H1 (cell line): ENCODE data around the gene TNFRSF8. TPM values are rescaled to one million over a fixed set of nuclear protein-coding genes. Genes with fewer than 3 reads are reported as not detected.

ENCODE experiments used
- CTCF ChIA-PET: fragments of 300-600 bp; sonication (Branson Sonifier 250); formaldehyde crosslinking; loops from one replicate; lab custom pipeline; 2021; ENCODE audit not compliant: partially characterized antibody; lab: Charles Lee
- POLR2A ChIA-PET: fragments of 300-600 bp; sonication (Branson Sonifier 250); formaldehyde crosslinking; loops from one replicate; lab custom pipeline; 2021; ENCODE audit warnings: inconsistent platforms; ENCODE audit not compliant: partially characterized antibody; lab: Charles Lee
- DNase-seq, 2 experiments: peaks; one replicate each; pipeline versions ENCODE4 v3.0.0 to v3.0.0-alpha.2; 2010 to 2022; ENCODE audit warnings: low spot score in 2 of 2, low read depth in 1 of 2, mixed read lengths in 1 of 2
- FAIRE-seq: peaks from 2 replicates; lab custom pipeline; 2011; peaks lifted over from hg19 to GRCh38; lab: Jason Lieb, UNC
- H2AFZ ChIP-seq: 2 replicates; pipeline ENCODE4 v1.8.1; 2012; ENCODE audit warnings: low read length, inconsistent platforms
- H2AK5ac ChIP-seq: 2 replicates; pipeline ENCODE4 v1.6.1; 2013; ENCODE audit warnings: low read depth, low read length
- H2BK120ac ChIP-seq: replicated peaks from 2 replicates; pipeline ENCODE3; 2013; ENCODE audit warnings: low read depth, low read length, inconsistent platforms
- H2BK12ac ChIP-seq: 2 replicates; pipeline ENCODE4 v1.6.1; 2013; ENCODE audit warnings: low read depth, low read length
- H2BK15ac ChIP-seq: 2 replicates; pipeline ENCODE4 v1.6.1; 2013; ENCODE audit warnings: low read length
- H2BK20ac ChIP-seq: 2 replicates; pipeline ENCODE4 v1.6.1; 2013; ENCODE audit warnings: low read length
- H2BK5ac ChIP-seq: 2 replicates; pipeline ENCODE4 v1.6.1; 2013; ENCODE audit warnings: low read depth, low read length
- H3K14ac ChIP-seq: 2 replicates; pipeline ENCODE4 v1.6.1; 2013; ENCODE audit warnings: inconsistent platforms; ENCODE audit not compliant: insufficient read length
- H3K18ac ChIP-seq: 2 replicates; pipeline ENCODE4 v1.6.1; 2013; ENCODE audit warnings: low read length; ENCODE audit errors: extremely low read depth
- H3K23ac ChIP-seq: 2 replicates; pipeline ENCODE4 v1.6.1; 2013; ENCODE audit warnings: inconsistent platforms; ENCODE audit not compliant: insufficient read length
- H3K23me2 ChIP-seq: 2 replicates; pipeline ENCODE4 v1.6.1; 2013; ENCODE audit warnings: low read depth, low read length
- H3K27ac ChIP-seq: 2 replicates; pipeline ENCODE4 v1.6.1; 2011; ENCODE audit warnings: low read depth, low read length, inconsistent platforms
- H3K27me3 ChIP-seq, 4 experiments: replicated peaks in 1 of 4; 1 replicate in 1 of 4; 2 replicates in 3 of 4; pipeline versions ENCODE4 v1.6.1 to v1.8.1; 2011 to 2013; ENCODE audit warnings: low read length in 3 of 4, mild to moderate bottlenecking in 3 of 4, inconsistent platforms in 2 of 4, mixed read lengths in 2 of 4, moderate library complexity in 1 of 4; ENCODE audit not compliant: control insufficient read depth in 3 of 4, insufficient read depth in 3 of 4; ENCODE audit errors: extremely low read depth in 1 of 4
- H3K36me3 ChIP-seq, 4 experiments: 2 replicates each; pipeline versions ENCODE4 v1.6.1 to v1.8.1; 2011 to 2013; ENCODE audit warnings: mild to moderate bottlenecking in 4 of 4, low read length in 3 of 4, moderate library complexity in 2 of 4, control low read depth in 1 of 4, inconsistent platforms in 1 of 4; ENCODE audit not compliant: insufficient read depth in 4 of 4, control insufficient read depth in 2 of 4
- H3K4ac ChIP-seq: replicated peaks from 2 replicates; pipeline ENCODE3; 2013; ENCODE audit warnings: low read length, low read depth, mixed read lengths, inconsistent platforms; ENCODE audit not compliant: insufficient read length
- H3K4me1 ChIP-seq, 4 experiments: replicated peaks in 1 of 4; 1 replicate in 1 of 4; 2 replicates in 3 of 4; pipeline versions ENCODE4 v1.6.1 to v1.8.1; 2011 to 2013; ENCODE audit warnings: low read length in 3 of 4, inconsistent platforms in 2 of 4, mixed read lengths in 1 of 4; ENCODE audit not compliant: insufficient read depth in 4 of 4, control insufficient read depth in 3 of 4
- H3K4me2 ChIP-seq, 2 experiments: 2 replicates each; pipeline versions ENCODE4 v1.6.1 to v1.8.1; 2011 to 2013; ENCODE audit warnings: low read depth in 2 of 2, low read length in 2 of 2, control low read depth in 1 of 2, inconsistent platforms in 1 of 2, mild to moderate bottlenecking in 1 of 2; ENCODE audit not compliant: insufficient read depth in 1 of 2
- H3K4me3 ChIP-seq, 4 experiments: fragments of 200-600, 300-600 bp in 1 of 4; sonication (generic), shearing (Covaris generic), sonication (Bioruptor Twin) in 1 of 4; 2 replicates each; pipeline versions ENCODE4 v1.5.1 to v1.8.1; 2011 to 2016; ENCODE audit warnings: low read length in 4 of 4, low read depth in 3 of 4, control low read depth in 2 of 4, inconsistent platforms in 2 of 4, mild to moderate bottlenecking in 2 of 4, mixed read lengths in 1 of 4, moderate library complexity in 1 of 4; ENCODE audit not compliant: insufficient read depth in 2 of 4; ENCODE audit errors: extremely low read depth in 1 of 4
- H3K56ac ChIP-seq: replicated peaks from 2 replicates; pipeline ENCODE3; 2013; ENCODE audit warnings: low read depth, mild to moderate bottlenecking, mixed read lengths, low read length, inconsistent platforms; ENCODE audit not compliant: insufficient read length
- H3K79me1 ChIP-seq: 2 replicates; pipeline ENCODE4 v1.6.1; 2013; ENCODE audit warnings: low read depth, low read length, control low read depth
- H3K79me2 ChIP-seq, 2 experiments: 2 replicates each; pipeline versions ENCODE4 v1.6.1 to v1.8.1; 2012 to 2013; ENCODE audit warnings: low read length in 2 of 2, mild to moderate bottlenecking in 2 of 2, inconsistent platforms in 1 of 2; ENCODE audit not compliant: insufficient read depth in 2 of 2, control insufficient read depth in 1 of 2
- H3K9ac ChIP-seq, 4 experiments: replicated peaks in 1 of 4; 1 replicate in 1 of 4; 2 replicates in 3 of 4; pipeline versions ENCODE4 v1.6.1 to v1.8.1; 2011 to 2013; ENCODE audit warnings: low read depth in 3 of 4, low read length in 3 of 4, control low read depth in 2 of 4, mild to moderate bottlenecking in 2 of 4, moderate library complexity in 2 of 4, inconsistent platforms in 1 of 4; ENCODE audit errors: extremely low read depth in 1 of 4
- H3K9me3 ChIP-seq, 2 experiments: 2 replicates each; pipeline versions ENCODE4 v1.6.1 to v1.8.1; 2012 to 2013; ENCODE audit warnings: mild to moderate bottlenecking in 2 of 2, moderate library complexity in 2 of 2, control low read depth in 1 of 2, inconsistent platforms in 1 of 2, low read depth in 1 of 2, low read length in 1 of 2, mixed read lengths in 1 of 2; ENCODE audit not compliant: insufficient read depth in 2 of 2
- H4K20me1 ChIP-seq, 2 experiments: replicated peaks in 1 of 2; 2 replicates each; pipeline versions ENCODE3 to v1.8.1; 2011 to 2013; ENCODE audit warnings: inconsistent platforms in 2 of 2, low read length in 2 of 2, mild to moderate bottlenecking in 1 of 2; ENCODE audit not compliant: insufficient read depth in 2 of 2, control insufficient read depth in 1 of 2
- H4K5ac ChIP-seq: 2 replicates; pipeline ENCODE4 v1.6.1; 2013; ENCODE audit warnings: low read length, low read depth, mixed read lengths, inconsistent platforms; ENCODE audit not compliant: insufficient read length
- H4K8ac ChIP-seq: 2 replicates; pipeline ENCODE4 v1.8.0; 2013; ENCODE audit warnings: mild to moderate bottlenecking, moderate library complexity, low read length, inconsistent platforms; ENCODE audit not compliant: insufficient read depth; ENCODE audit errors: extremely low read depth
- H4K91ac ChIP-seq: replicated peaks from 2 replicates; pipeline ENCODE3; 2013; ENCODE audit warnings: low read length, mixed read lengths, inconsistent platforms; ENCODE audit not compliant: insufficient read length
- EGR1 ChIP-seq: IDR thresholded peaks from 2 replicates; pipeline ENCODE4 v1.6.1; 2011; ENCODE audit warnings: low read depth, low read length, borderline replicate concordance
- JUN ChIP-seq: IDR thresholded peaks from 2 replicates; pipeline ENCODE4 v1.6.1; 2011; ENCODE audit warnings: low read depth, mild to moderate bottlenecking, improper control_type of control experiment, low read length
- JUND ChIP-seq: IDR thresholded peaks from 2 replicates; pipeline ENCODE4 v1.6.1; 2011; ENCODE audit warnings: mild to moderate bottlenecking, improper control_type of control experiment, low read length
- POLR2AphosphoS5 ChIP-seq: IDR thresholded peaks from 2 replicates; pipeline ENCODE4 v1.6.1; 2011; ENCODE audit warnings: low read depth, low read length
- WGBS, 2 experiments: shearing (Covaris generic) in 1 of 2; methylation state at CpG; one replicate each; pipeline versions ENCODE4 v1.1.6 to v1.1.7; 2013 to 2015; ENCODE audit warnings: low lambda C conversion rate in 2 of 2, mixed read lengths in 2 of 2, inconsistent platforms in 1 of 2, low coverage in 1 of 2, missing lambda C conversion rate in 1 of 2; ENCODE audit not compliant: insufficient replicate concordance in 2 of 2, insufficient coverage in 1 of 2, insufficient read length in 1 of 2; ENCODE audit errors: extremely low coverage in 1 of 2, missing lambda C conversion rate in 1 of 2; 5-methylcytosine and 5-hydroxymethylcytosine counted together
- polyA plus RNA-seq, 7 experiments: library from polyadenylated mRNA; depleted of rRNA in 3 of 7; stranded (reverse) in 5 of 7; unstranded in 2 of 7; fragments of >200 nt in 5 of 7; fragments of 200-250 nt in 2 of 7; gene quantifications; 1 replicate in 5 of 7; 2 replicates in 1 of 7; 4 replicates in 1 of 7; pipeline versions ENCODE4 v1.2.1 to v1.2.3, GENCODE V29; 2011 to 2013; ENCODE audit warnings: missing spikeins in 2 of 7, mixed read lengths in 2 of 7
- total RNA-seq: library from RNA; stranded (reverse); fragmentation: NEBNext Ultra II Directional; extraction: Animal tissue kit (Norgen Biotek cat#: 25700); gene quantifications from 2 replicates; pipeline ENCODE4 v1.2.1, GENCODE V29; 2021
- TF ChIP-seq, protein P1 (sequence below): IDR thresholded peaks from 2 replicates; pipeline ENCODE4 v1.6.1; 2011; ENCODE audit warnings: low read length, improper control_type of control experiment

The TNFRSF8 gene
- total and polyA plus RNA-seq, 2 of the 8 experiments (the other 6 are each of a cell fraction or from before 2014, with no cell fraction given), result 23.2 to 32.7 TPM

GRCh38 chr1:12155328-12155727 lies 92.2 kb downstream of the TNFRSF8 start:
- H2BK20ac ChIP-seq, result no peak overlapping the region
- WGBS, 2 experiments, result 90% methylated on average over 2 of the region's 2 CpGs; no CpG with 5 or more reads in 1 of the 2 experiments
- FAIRE-seq, result no peak
- H3K4me1 ChIP-seq, result peaks cover 0 to 7% (median 0%) of the 10 kb centered on the region in 4 experiments; a peak in 2 of 7 replicates
- DNase-seq, result no peak
- H3K23me2 ChIP-seq, result no peaks in the 10 kb centered on the region
- H2BK120ac ChIP-seq, result no peak overlapping the region
- POLR2A ChIA-PET, result interaction anchor here (0.6 to 0.7 kb wide), 2 partner anchors 8 to 83 kb away, joined by 3 to 4 read pairs; no protein-coding TSS in a partner anchor
- H3K18ac ChIP-seq, result no peak overlapping the region
- TF ChIP-seq, protein P1, sequence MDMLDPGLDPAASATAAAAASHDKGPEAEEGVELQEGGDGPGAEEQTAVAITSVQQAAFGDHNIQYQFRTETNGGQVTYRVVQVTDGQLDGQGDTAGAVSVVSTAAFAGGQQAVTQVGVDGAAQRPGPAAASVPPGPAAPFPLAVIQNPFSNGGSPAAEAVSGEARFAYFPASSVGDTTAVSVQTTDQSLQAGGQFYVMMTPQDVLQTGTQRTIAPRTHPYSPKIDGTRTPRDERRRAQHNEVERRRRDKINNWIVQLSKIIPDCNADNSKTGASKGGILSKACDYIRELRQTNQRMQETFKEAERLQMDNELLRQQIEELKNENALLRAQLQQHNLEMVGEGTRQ, result no peak
- TF ChIP-seq POLR2AphosphoS5, result no peak
- TF ChIP-seq JUND, result no peak
- TF ChIP-seq JUN, result no peak
- TF ChIP-seq EGR1, result no peak
- no peaks in the 10 kb centered on the region for H3K9me3 ChIP-seq
- H3K79me2 ChIP-seq, result no peaks in the 10 kb centered on the region
- H3K27ac ChIP-seq, result no peak overlapping the region
- no peak overlapping the region for H4K8ac ChIP-seq
- H4K5ac ChIP-seq, result no peak overlapping the region
- H3K79me1 ChIP-seq, result no peaks in the 10 kb centered on the region
- no peak overlapping the region for H3K56ac ChIP-seq
- no peak overlapping the region for H2AFZ ChIP-seq
- H2BK5ac ChIP-seq, result no peak overlapping the region
- peaks cover 0 to 2% (median 0%) of the 10 kb centered on the region in 4 experiments; a peak in 1 of 7 replicates for H3K27me3 ChIP-seq
- H2BK15ac ChIP-seq, result 0 out of 2 replicates have a peak overlapping the region, but pooled peaks have one; percentile 18
- H4K20me1 ChIP-seq, result no peaks in the 10 kb centered on the region
- no peak overlapping the region for H4K91ac ChIP-seq
- no peak overlapping the region for H3K14ac ChIP-seq
- H3K23ac ChIP-seq, result no peak overlapping the region
- CTCF ChIA-PET, result interaction anchor here (0.9 to 2.5 kb wide), 7 partner anchors 10 to 121 kb away, joined by 3 to 17 read pairs (median 3); no protein-coding TSS in a partner anchor
- no peak overlapping the region for H3K4ac ChIP-seq
- H2BK12ac ChIP-seq, result no peak overlapping the region
- no peak overlapping the region for H2AK5ac ChIP-seq
- no peak overlapping the region for H3K4me2 ChIP-seq
- H3K36me3 ChIP-seq, result no peaks in the 10 kb centered on the region
- no peak overlapping the region for H3K9ac ChIP-seq
- no peak overlapping the region for H3K4me3 ChIP-seq
